NCI-H2227 treated with DMSO at 0.1 percent for 48 hours (cell line): Measurements from ENCODE around the gene ALPI.

Experiments used
- DNase-seq: peaks from one replicate; lab custom pipeline; 2025; lab: John Stamatoyannopoulos, UW

ALPI gene

DNA sequence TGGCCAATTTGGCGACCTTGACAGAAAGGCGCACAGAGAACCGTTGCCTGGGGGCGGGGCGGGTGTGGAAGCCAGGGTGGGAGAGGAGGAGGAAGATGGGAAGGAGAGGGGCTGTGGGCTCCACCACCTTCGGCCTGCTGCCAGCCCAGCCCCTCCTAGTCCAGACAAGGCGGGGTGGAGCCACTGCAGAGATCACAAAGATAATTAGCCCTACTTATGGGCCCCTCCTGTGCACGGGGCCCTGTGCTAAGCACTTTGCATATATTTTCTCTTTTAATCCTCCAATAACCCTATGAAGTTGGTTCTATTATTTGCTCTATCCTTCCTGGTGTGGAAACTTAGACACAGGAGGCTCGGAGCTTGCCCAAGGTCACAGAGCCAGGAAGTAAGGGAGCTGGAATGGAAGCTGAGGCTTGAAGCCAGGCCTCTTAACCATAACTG, 45.4 kb downstream of the ALPI start:
- DNase-seq, result no peak

DNA sequence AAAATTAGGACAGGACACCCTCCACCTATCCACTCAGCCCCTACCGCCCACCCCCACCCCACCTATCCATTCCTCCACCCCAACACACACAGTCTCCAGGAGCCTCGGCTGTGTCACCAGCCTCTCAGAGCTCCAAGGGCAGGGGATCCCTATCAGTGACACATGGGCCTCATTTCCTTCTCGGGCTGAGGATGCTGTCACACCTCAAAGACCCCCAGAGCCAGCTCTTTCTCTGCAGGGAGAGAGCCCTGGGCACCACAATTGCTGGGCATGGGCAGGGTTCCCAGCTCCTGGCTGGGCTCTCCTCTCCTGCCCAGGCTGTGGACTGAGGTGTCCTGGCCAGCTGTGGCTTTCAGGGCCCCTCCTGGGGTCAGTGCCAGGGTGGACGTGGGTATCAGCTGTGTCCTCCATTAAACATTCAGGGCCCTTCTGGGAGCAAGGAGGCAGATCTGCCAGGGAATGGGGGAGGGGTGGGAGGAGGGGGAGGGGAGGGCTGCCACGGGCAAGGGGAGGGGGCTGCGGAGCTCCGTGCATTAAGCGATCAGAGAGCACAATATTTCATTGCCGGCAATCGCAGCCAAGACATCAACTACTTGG, 45.9 kb downstream of the ALPI start:
- DNase-seq, result no peak

DNA sequence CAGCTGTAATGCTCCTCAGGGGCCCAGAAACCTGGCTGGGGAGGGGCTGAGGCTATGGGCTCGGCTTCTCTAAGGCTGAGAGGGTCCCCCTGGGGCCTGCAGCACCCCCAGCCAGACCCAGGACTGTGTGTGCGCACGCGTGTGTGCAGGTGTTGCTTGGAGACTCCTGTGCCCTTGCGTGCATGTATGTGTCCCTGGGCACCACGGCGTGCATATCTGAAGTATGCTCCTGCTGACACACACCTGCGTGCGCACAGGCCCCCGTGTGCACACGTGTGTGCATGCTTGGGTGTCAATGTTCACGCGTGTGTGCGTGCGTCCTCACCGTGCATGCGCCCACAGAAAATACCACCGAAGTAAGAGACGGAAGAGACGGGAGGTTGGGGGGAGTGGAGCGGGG, 46.6 kb downstream of the ALPI start:
- DNase-seq, result no peak

DNA sequence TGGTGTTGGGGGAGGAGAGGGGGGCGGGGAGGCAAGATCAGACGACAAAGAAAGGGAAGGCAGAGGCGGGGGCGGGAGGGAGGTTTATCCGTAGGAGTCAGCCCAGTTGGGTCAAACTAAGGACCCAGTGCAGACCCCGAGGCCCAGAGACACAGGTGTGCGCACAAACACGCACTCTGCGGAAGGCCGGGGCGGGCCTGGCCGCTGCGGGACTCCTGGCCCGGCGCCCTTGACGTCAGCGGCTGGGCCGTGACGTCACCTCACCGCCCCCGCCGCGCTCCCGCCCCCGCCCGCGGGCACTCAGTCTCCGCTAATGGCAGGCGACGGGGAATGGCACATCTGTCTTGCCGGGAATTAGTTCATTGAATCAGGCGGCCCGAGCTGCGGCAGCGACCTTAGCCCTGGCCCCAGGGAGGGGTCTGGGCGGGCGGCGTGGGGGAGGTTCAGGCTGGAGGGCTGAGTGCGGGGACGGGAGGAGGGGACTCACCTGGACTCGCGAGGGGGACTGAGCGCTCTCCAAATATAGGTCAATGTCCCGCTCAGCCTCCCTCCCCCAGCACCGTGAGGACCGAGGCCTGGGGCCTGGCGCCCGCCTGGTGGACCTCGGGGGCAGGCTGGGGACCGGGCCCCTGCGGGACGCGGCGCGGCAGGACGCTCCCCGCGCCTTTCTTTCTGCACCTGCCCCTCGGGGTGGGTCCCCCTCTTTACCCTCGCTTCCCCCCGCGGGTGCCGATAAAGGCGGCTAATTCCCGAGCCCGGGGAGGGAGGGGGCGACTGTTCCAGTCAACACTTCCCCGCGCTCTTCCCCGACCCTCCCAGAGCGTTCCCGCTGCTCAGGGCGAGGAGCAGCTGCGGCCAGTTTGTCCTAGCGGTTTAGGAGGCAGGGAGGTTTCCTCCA, 47.2 kb downstream of the ALPI start:
- DNase-seq, result peak; percentile 47

DNA sequence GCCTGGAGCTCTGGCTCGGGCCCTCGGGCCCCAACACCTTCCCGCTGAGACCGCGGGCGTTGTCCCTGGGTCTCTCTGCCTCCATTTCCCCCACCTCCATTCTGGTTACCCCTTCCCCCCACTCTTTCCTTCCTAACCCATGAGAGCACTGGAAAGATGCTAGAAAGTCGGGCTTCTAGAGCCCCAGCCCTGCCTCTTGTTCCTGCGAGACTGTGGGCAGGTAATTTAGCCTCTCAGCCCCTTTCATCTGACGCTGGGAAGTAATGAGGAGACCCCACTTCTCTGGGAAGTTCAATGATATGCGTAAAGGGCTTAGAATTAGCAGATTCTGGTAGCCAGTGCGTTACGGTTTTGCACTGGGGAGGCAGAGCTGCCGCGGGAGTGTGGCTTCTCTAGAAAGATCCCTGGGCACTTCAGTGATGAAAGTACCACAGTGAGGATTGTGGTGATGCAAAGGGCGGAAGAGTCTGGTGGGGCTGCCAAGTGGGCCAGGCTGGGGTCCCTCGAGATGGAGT, 47.9 kb downstream of the ALPI start:
- DNase-seq, result no peak

DNA sequence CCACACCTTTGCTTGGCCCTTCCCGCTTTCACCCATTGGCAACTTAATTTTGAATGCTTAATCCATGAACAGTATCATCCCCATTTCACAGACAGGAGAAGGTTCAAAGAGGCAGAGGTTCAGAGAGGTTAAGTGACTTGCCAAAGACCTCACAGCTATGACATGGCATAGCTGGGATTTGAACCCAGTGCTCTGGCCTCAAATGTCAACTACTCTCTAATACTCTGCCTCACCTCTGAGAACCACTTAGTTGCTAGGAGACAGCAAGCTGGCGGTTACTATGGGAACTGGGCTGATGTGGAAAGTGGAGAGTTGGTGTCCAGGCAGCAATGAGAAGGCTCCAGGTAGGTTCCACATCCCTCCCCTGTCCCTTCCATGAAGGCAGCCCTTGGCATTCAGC, 48.5 kb downstream of the ALPI start:
- peak; percentile 10 for DNase-seq

DNA sequence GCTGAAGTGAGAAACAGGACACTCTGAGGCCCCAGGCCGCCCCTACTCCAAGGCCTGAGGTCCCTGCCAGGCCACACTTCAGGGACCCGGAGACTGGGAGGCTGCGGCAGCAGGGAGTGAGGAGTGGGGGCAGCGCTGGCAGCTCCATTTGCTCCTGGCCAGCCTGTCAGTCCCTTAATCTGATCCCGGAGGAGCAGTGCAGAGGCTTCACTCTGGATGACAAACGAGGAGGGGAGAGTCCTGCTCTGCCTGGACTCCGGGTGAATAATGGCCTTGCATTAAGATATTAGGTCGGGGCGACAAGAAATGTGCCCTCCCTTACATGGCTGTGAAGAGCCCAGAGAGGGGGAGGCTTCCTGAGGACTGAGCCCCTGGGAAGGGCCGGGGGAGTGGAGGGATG, 49.9 kb downstream of the ALPI start:
- DNase-seq, result no peak

DNA sequence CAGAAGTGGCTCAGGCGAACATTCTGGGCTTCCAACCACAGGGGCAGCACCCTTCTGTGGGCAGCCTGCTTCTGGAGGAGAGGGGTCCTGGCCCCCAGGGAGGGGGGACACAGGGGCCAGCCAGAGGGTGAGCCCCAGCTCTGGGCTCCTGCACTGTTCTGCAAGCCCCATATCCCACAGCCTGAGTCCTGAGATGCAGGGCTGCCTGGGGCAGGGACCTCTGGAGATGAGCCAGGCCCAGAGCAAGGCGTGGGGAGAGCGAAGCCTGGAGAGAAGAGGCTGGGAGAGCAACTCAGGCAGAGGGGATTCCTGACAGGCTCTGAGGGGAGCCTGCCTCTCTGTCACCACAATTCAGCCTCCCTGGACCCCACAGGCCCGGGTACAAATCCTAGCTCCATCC, 50.8 kb downstream of the ALPI start:
- no peak for DNase-seq

DNA sequence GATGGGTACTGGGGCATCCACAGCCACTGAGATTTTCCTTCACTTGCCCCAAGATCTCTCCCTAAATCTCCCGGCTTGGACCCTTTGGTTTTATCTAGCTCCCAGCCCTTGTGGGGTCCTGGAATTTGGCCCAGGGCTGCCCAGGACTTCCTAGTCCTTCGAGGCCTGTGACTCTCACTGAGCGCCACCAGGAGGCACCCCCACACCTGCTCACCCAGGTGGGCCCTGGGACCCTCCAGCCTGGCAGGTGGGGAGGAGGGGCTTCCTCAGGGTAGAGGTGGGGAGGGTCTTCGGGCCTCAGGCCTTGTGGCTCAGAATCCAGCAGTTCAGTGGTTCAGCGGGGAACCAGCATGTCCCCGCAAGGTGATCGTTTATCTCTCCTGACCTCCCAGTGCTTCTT, 52.3 kb downstream of the ALPI start:
- DNase-seq, result no peak
